ENCODE results near the gene WDFY4. TPM values are rescaled to one million over a fixed set of nuclear protein-coding genes. Genes with fewer than 3 reads are reported as not detected.

Gene WDFY4
- total RNA-seq, 1 donor from 2014 or later, result 0.25 TPM

- no peaks in the 10 kb centered on the region for H3K9me3 Mint-ChIP-seq (ENCODE audit: unreplicated experiment)
- H3K27me3 Mint-ChIP-seq (ENCODE audit: low read depth, unreplicated experiment), result peaks cover 24% of the 10 kb centered on the region
These were observed 73.7 kb downstream of the WDFY4 start for GRCh38 chr10:48758411-48758810.

GRCh38 chr10:48759113-48759901, 74.6 kb downstream of the WDFY4 start:
- Histone ChIP-seq H3K36me3 (ENCODE audit: insufficient read depth, low read length) (no peaks in the 10 kb centered on the region), H3K4me2 (ENCODE audit: low read length) (no peak overlapping the region), H2AFZ (ENCODE audit: low read depth, low read length) (no peak overlapping the region), H3K4me3 (ENCODE audit: insufficient read depth, low read depth, low read length) (no peak overlapping the region), H3K27me3 (ENCODE audit: insufficient read depth, low read length) (no peaks in the 10 kb centered on the region), H3K9ac (ENCODE audit: low read length) (no peak overlapping the region), H3K9me3 (ENCODE audit: insufficient read depth, low read depth, low read length) (no peaks in the 10 kb centered on the region), H3K27ac (ENCODE audit: low read depth, low read length) (no peak overlapping the region), H3K79me2 (ENCODE audit: insufficient read depth, low read length) (no peaks in the 10 kb centered on the region), H3K4me1 (ENCODE audit: insufficient read depth, low read length) (no peaks in the 10 kb centered on the region), H4K20me1 (ENCODE audit: insufficient read depth, low read length) (no peaks in the 10 kb centered on the region)
- no peaks in the 10 kb centered on the region for H3K9me3 Mint-ChIP-seq (ENCODE audit: unreplicated experiment)
- DNase-seq (ENCODE audit: low read depth) (no peak), FAIRE-seq (no peak)
- H3K4me3 Mint-ChIP-seq (ENCODE audit: unreplicated experiment), result no peak overlapping the region
- no peak overlapping the region for H3K27ac Mint-ChIP-seq (ENCODE audit: unreplicated experiment)
- no peak for TF ChIP-seq EZH2 (IDR thresholded peaks at IDR 0.05; ENCODE audit: insufficient read depth, low read length)
- no peak for TF ChIP-seq CTCF (IDR thresholded peaks at IDR 0.05; ENCODE audit: insufficient read depth, low read depth, low read length)
- H3K36me3 Mint-ChIP-seq (ENCODE audit: low read depth, unreplicated experiment), result no peaks in the 10 kb centered on the region
- no peaks in the 10 kb centered on the region for H3K4me1 Mint-ChIP-seq (ENCODE audit: low read depth, unreplicated experiment)
- peaks cover 24% of the 10 kb centered on the region for H3K27me3 Mint-ChIP-seq (ENCODE audit: low read depth, unreplicated experiment)

More at GRCh38 chr10:48758411-48758810, 73.7 kb downstream of the WDFY4 start:
- no peak overlapping the region for H3K9ac ChIP-seq (ENCODE audit: low read length)
- Mint-ChIP-seq H3K4me1 (ENCODE audit: low read depth, unreplicated experiment) (no peaks in the 10 kb centered on the region), H3K4me3 (ENCODE audit: unreplicated experiment) (no peak overlapping the region), H3K36me3 (ENCODE audit: low read depth, unreplicated experiment) (no peaks in the 10 kb centered on the region), H3K27ac (ENCODE audit: unreplicated experiment) (no peak overlapping the region)
- no peak overlapping the region for H3K4me3 ChIP-seq (ENCODE audit: insufficient read depth, low read depth, low read length)
- no peaks in the 10 kb centered on the region for H3K9me3 ChIP-seq (ENCODE audit: insufficient read depth, low read depth, low read length)
- no peak overlapping the region for H3K4me2 ChIP-seq (ENCODE audit: low read length)
- no peaks in the 10 kb centered on the region for H3K79me2 ChIP-seq (ENCODE audit: insufficient read depth, low read length)
- H3K27ac ChIP-seq (ENCODE audit: low read depth, low read length), result no peak overlapping the region
- DNase-seq (ENCODE audit: low read depth) (no peak), FAIRE-seq (no peak)
- no peak overlapping the region for H2AFZ ChIP-seq (ENCODE audit: low read depth, low read length)
- no peaks in the 10 kb centered on the region for H3K36me3 ChIP-seq (ENCODE audit: insufficient read depth, low read length)
- no peaks in the 10 kb centered on the region for H4K20me1 ChIP-seq (ENCODE audit: insufficient read depth, low read length)
- no peaks in the 10 kb centered on the region for H3K4me1 ChIP-seq (ENCODE audit: insufficient read depth, low read length)
- TF ChIP-seq EZH2 (IDR thresholded peaks at IDR 0.05; ENCODE audit: insufficient read depth, low read length) (no peak), CTCF (IDR thresholded peaks at IDR 0.05; ENCODE audit: insufficient read depth, low read depth, low read length) (no peak)
- no peaks in the 10 kb centered on the region for H3K27me3 ChIP-seq (ENCODE audit: insufficient read depth, low read length)

- no peak overlapping the region for H3K9ac ChIP-seq (ENCODE audit: low read length)
- Mint-ChIP-seq H3K4me3 (ENCODE audit: unreplicated experiment) (no peak overlapping the region), H3K4me1 (ENCODE audit: low read depth, unreplicated experiment) (no peaks in the 10 kb centered on the region), H3K27ac (ENCODE audit: unreplicated experiment) (no peak overlapping the region), H3K27me3 (ENCODE audit: low read depth, unreplicated experiment) (peaks cover 29% of the 10 kb centered on the region), H3K36me3 (ENCODE audit: low read depth, unreplicated experiment) (no peaks in the 10 kb centered on the region), H3K9me3 (ENCODE audit: unreplicated experiment) (no peaks in the 10 kb centered on the region)
- H3K36me3 ChIP-seq (ENCODE audit: insufficient read depth, low read length), result no peaks in the 10 kb centered on the region
- H2AFZ ChIP-seq (ENCODE audit: low read depth, low read length), result no peak overlapping the region
- H4K20me1 ChIP-seq (ENCODE audit: insufficient read depth, low read length), result no peaks in the 10 kb centered on the region
- no peak overlapping the region for H3K4me3 ChIP-seq (ENCODE audit: insufficient read depth, low read depth, low read length)
- H3K4me2 ChIP-seq (ENCODE audit: low read length), result no peak overlapping the region
- H3K27me3 ChIP-seq (ENCODE audit: insufficient read depth, low read length), result no peaks in the 10 kb centered on the region
- FAIRE-seq (no peak), DNase-seq (ENCODE audit: low read depth) (no peak)
- TF ChIP-seq CTCF (IDR thresholded peaks at IDR 0.05; ENCODE audit: insufficient read depth, low read depth, low read length) (no peak), EZH2 (IDR thresholded peaks at IDR 0.05; ENCODE audit: insufficient read depth, low read length) (no peak)
- no peak overlapping the region for H3K27ac ChIP-seq (ENCODE audit: low read depth, low read length)
- H3K4me1 ChIP-seq (ENCODE audit: insufficient read depth, low read length), result no peaks in the 10 kb centered on the region
- H3K9me3 ChIP-seq (ENCODE audit: insufficient read depth, low read depth, low read length), result no peaks in the 10 kb centered on the region
- no peaks in the 10 kb centered on the region for H3K79me2 ChIP-seq (ENCODE audit: insufficient read depth, low read length)
These were observed 76.3 kb downstream of the WDFY4 start for GRCh38 chr10:48760983-48761382.

Data from astrocyte (in vitro differentiated cells and primary cell).